MCF 10A (cell line): ENCODE data around the gene LGALSL. TPM values are rescaled to one million over a fixed set of nuclear protein-coding genes. Genes with fewer than 3 reads are reported as not detected.

Experiments
- BruUV-seq: library from RNA; stranded (reverse); fragments of 400-500 nt; replicated peaks from 2 replicates; lab custom pipeline; 2021; lab: Mats Ljungman, UMichigan
- CTCF ChIA-PET: fragments of 300-600 bp; sonication (Branson Sonifier 250); formaldehyde crosslinking; extraction: SDS; loops from one replicate; lab custom pipeline; 2021; ENCODE audit warnings: antibody characterized with exemption, inconsistent platforms; lab: Yijun Ruan, JAX
- POLR2A ChIA-PET: fragments of 300-600, 350-650 bp; sonication (Branson Sonifier 250); formaldehyde crosslinking; extraction: SDS; loops from one replicate; lab custom pipeline; 2020; ENCODE audit warnings: antibody characterized with exemption, inconsistent platforms; lab: Yijun Ruan, JAX
- DNase-seq: peaks from one replicate; pipeline ENCODE4 v3.0.0-alpha.2; 2018; ENCODE audit not compliant: unreplicated experiment
- H3K27ac Mint-ChIP-seq: one replicate; pipeline ENCODE4 v1.8.0; 2022; ENCODE audit warnings: mild to moderate bottlenecking, low read depth, mixed read lengths; ENCODE audit not compliant: unreplicated experiment
- H3K27me3 Mint-ChIP-seq: one replicate; pipeline ENCODE4 v1.8.0; 2022; ENCODE audit warnings: mixed read lengths; ENCODE audit not compliant: insufficient read depth, unreplicated experiment
- H3K36me3 Mint-ChIP-seq: one replicate; pipeline ENCODE4 v1.8.0; 2022; ENCODE audit warnings: mild to moderate bottlenecking, moderate library complexity, mixed read lengths; ENCODE audit not compliant: insufficient read depth, unreplicated experiment
- H3K4me1 Mint-ChIP-seq: one replicate; pipeline ENCODE4 v1.8.0; 2022; ENCODE audit warnings: mixed read lengths; ENCODE audit not compliant: insufficient read depth, unreplicated experiment
- H3K4me3 Mint-ChIP-seq: one replicate; pipeline ENCODE4 v1.8.0; 2022; ENCODE audit warnings: mild to moderate bottlenecking, moderate library complexity, mixed read lengths; ENCODE audit not compliant: unreplicated experiment
- H3K9me3 Mint-ChIP-seq: one replicate; pipeline ENCODE4 v1.8.0; 2022; ENCODE audit warnings: mixed read lengths; ENCODE audit not compliant: unreplicated experiment
- CTCF ChIP-seq: fragments of 200-600 bp; IDR thresholded peaks from one replicate; pipeline ENCODE4 v1.8.0; 2022; ENCODE audit warnings: antibody characterized with exemption, mild to moderate bottlenecking; ENCODE audit not compliant: unreplicated experiment
- intact Hi-C: fragments of 100-400 bp; cut with micrococcal nuclease; formaldehyde crosslinking; loops from 2 replicates; pipeline ENCODE4 v1.14.1; 2022
- total RNA-seq: library from RNA; stranded (reverse); gene quantifications from 2 replicates; pipeline ENCODE4 v1.2.3, GENCODE V29; 2022

Gene LGALSL
- total RNA-seq, 1 experiment from 2014 or later, result 11.4 TPM

DNA sequence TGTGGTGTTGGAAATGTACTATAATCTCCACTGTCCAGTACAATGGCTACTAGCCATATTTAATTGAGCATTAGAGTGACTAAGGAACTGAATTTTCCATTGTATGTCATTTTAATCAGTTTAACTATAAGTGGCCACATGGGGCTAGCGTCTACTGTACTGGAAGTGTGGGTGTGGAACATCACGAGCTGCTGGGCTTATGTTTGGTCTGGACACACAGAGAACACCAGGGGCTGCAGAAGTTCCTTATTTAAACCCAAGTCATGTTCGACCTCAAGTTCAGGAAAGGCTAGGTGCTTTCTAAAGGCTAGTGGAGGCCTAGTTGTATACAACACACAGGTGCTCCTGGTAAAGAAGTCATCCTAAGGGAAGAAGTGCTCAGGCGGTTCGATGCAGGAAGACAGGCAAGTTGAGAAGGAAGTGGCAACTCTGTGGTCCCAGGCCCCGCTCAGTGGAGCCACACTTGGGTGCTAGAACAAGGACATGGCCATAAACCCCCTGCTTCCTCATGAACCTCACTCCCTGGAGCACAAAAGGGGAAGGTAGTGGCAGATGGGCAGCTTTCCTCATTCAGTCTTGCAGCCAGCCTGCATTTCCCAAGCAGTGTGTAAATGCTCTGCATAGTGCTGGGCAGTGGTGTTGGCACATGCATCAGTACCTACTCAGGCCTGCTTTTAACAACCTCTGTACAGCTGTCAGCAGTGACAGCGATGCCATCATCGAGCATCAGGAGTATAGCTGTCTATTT is 13.3 kb downstream of the LGALSL start:
- no TSS peak for BruUV-seq
- DNase-seq, result no peak
- CTCF ChIA-PET, result interaction anchor here (0.8 to 1.1 kb wide), 2 partner anchors 11 to 136 kb away, joined by 4 to 5 read pairs; no protein-coding TSS in a partner anchor
- Mint-ChIP-seq H3K9me3 (no peaks in the 10 kb centered on the region), H3K27me3 (no peaks in the 10 kb centered on the region), H3K4me3 (no peak overlapping the region), H3K36me3 (no peaks in the 10 kb centered on the region), H3K4me1 (peaks cover 12% of the 10 kb centered on the region), H3K27ac (no peak overlapping the region)
- no peak for TF ChIP-seq CTCF
- intact Hi-C loops, result no loop called here
- POLR2A ChIA-PET, result interaction anchor here (0.6 kb wide), 1 partner anchor 13 kb away, joined by 3 read pairs; no protein-coding TSS in a partner anchor

GRCh38 chr2:64469261-64469660 is 15.3 kb downstream of the LGALSL start:
- no peaks in the 10 kb centered on the region for H3K4me1 Mint-ChIP-seq
- H3K4me3 Mint-ChIP-seq, result no peak overlapping the region
- H3K27me3 Mint-ChIP-seq, result no peaks in the 10 kb centered on the region
- no peak overlapping the region for H3K27ac Mint-ChIP-seq
- CTCF ChIA-PET, result interaction anchor here (0.7 to 1.7 kb wide), 3 partner anchors 16 to 138 kb away, joined by 3 to 5 read pairs (median 3); no protein-coding TSS in a partner anchor
- POLR2A ChIA-PET, result interaction anchor here (2.2 kb wide), 1 partner anchor 16 kb away, joined by 6 read pairs; no protein-coding TSS in a partner anchor
- H3K9me3 Mint-ChIP-seq, result no peaks in the 10 kb centered on the region
- DNase-seq, result no peak
- BruUV-seq, result no TSS peak
- intact Hi-C loops, result no loop called here
- no peaks in the 10 kb centered on the region for H3K36me3 Mint-ChIP-seq
- no peak for TF ChIP-seq CTCF

DNA sequence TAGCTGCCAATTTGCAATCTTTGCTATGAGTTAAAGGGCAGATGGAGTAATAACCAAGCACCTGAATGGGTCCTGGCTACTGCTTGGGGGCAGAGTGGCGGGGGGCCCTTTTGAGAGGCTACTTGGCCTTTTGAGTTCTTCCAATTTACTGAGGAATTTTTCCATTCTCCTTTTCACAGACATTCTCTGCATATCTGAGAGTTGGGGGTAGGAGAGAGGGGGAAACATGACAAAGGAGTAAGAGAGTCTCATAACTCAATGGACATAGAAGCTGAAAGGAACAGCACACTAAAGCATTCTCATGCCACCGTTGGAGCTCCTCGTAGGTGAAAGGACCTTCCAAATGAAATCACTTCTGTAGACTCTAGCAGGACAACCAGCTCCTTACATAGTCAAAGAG is 16.1 kb downstream of the LGALSL start:
- no peaks in the 10 kb centered on the region for H3K27me3 Mint-ChIP-seq
- no peak overlapping the region for H3K27ac Mint-ChIP-seq
- intact Hi-C loops, result no loop called here
- ChIA-PET CTCF (interaction anchor here (0.8 to 2.0 kb wide), 5 partner anchors 13 to 330 kb away, joined by 3 to 11 read pairs (median 4); no protein-coding TSS in a partner anchor), POLR2A (interaction anchor here (0.7 to 2.2 kb wide), 4 partner anchors 16 to 95 kb away, joined by 3 to 6 read pairs (median 4); partner anchors contain the start of gene LGALSL)
- BruUV-seq, result no TSS peak
- H3K4me3 Mint-ChIP-seq, result no peak overlapping the region
- no peak for TF ChIP-seq CTCF
- no peak for DNase-seq
- no peaks in the 10 kb centered on the region for H3K36me3 Mint-ChIP-seq
- H3K9me3 Mint-ChIP-seq, result no peaks in the 10 kb centered on the region
- H3K4me1 Mint-ChIP-seq, result no peaks in the 10 kb centered on the region

GRCh38 chr2:64470766-64471295 is 16.9 kb downstream of the LGALSL start:
- Mint-ChIP-seq H3K4me3 (no peak overlapping the region), H3K9me3 (no peaks in the 10 kb centered on the region), H3K36me3 (no peaks in the 10 kb centered on the region), H3K4me1 (no peaks in the 10 kb centered on the region), H3K27me3 (no peaks in the 10 kb centered on the region), H3K27ac (no peak overlapping the region)
- intact Hi-C loops, result no loop called here
- BruUV-seq, result no TSS peak
- POLR2A ChIA-PET, result interaction anchor here (1.1 to 2.2 kb wide), 3 partner anchors 15 to 39 kb away, joined by 3 to 6 read pairs (median 5); partner anchors contain the start of gene LGALSL
- no peak for DNase-seq
- TF ChIP-seq CTCF, result no peak
- CTCF ChIA-PET, result interaction anchor here (1.0 to 2.0 kb wide), 4 partner anchors 12 to 140 kb away, joined by 3 to 11 read pairs (median 4); no protein-coding TSS in a partner anchor
